Neuronal stem cell (in vitro differentiated cells): ENCODE data around the gene GOLGB1.

ENCODE experiments used
- DNase-seq: peaks from one replicate; pipeline ENCODE4 v3.0.0-alpha.2; 2013; ENCODE audit warnings: low spot score
- H2AFZ ChIP-seq: one replicate; pipeline ENCODE4 v1.6.1; 2013; ENCODE audit warnings: mild to moderate bottlenecking, low read length, inconsistent platforms
- H2AK5ac ChIP-seq: 2 replicates; pipeline ENCODE4 v1.6.1; 2013; ENCODE audit warnings: low read depth, mild to moderate bottlenecking, inconsistent platforms, low read length, moderate library complexity, mixed read lengths
- H2BK120ac ChIP-seq: 2 replicates; pipeline ENCODE4 v1.6.1; 2013; ENCODE audit warnings: low read depth, mild to moderate bottlenecking, inconsistent platforms, low read length, moderate library complexity, mixed read lengths
- H2BK12ac ChIP-seq: one replicate; pipeline ENCODE4 v1.6.1; 2013; ENCODE audit warnings: low read length, inconsistent platforms
- H2BK15ac ChIP-seq: 2 replicates; pipeline ENCODE4 v1.6.1; 2013; ENCODE audit warnings: mild to moderate bottlenecking, low read length, inconsistent platforms, mixed read lengths
- H2BK5ac ChIP-seq: one replicate; pipeline ENCODE4 v1.6.1; 2013; ENCODE audit warnings: inconsistent platforms, mild to moderate bottlenecking, low read length, moderate library complexity
- H3K14ac ChIP-seq: one replicate; pipeline ENCODE4 v1.6.1; 2013; ENCODE audit warnings: low read length, inconsistent platforms
- H3K18ac ChIP-seq: 2 replicates; pipeline ENCODE4 v1.6.1; 2013; ENCODE audit warnings: low read length, inconsistent platforms
- H3K23ac ChIP-seq: 2 replicates; pipeline ENCODE4 v1.6.1; 2013; ENCODE audit warnings: low read depth, mild to moderate bottlenecking, mixed read lengths, low read length, inconsistent platforms; ENCODE audit not compliant: poor library complexity
- H3K27ac ChIP-seq: replicated peaks from 3 replicates; pipeline ENCODE4 v1.5.1; 2013; ENCODE audit warnings: low read length, inconsistent platforms
- H3K27me3 ChIP-seq, 3 experiments: 2 replicates each; pipeline ENCODE4 v1.6.1; 2013; ENCODE audit warnings: low read length in 3 of 3, mild to moderate bottlenecking in 2 of 3, inconsistent platforms in 1 of 3, low read depth in 1 of 3, mixed read lengths in 1 of 3, moderate library complexity in 1 of 3; ENCODE audit not compliant: control insufficient read depth in 3 of 3, insufficient read depth in 3 of 3
- H3K36me3 ChIP-seq, 2 donors: replicated peaks in 1 of 2; 2 replicates each; pipeline ENCODE4 v1.6.1; 2013; ENCODE audit warnings: low read length in 2 of 2; ENCODE audit not compliant: control insufficient read depth in 2 of 2, insufficient read depth in 2 of 2
- H3K4ac ChIP-seq: 2 replicates; pipeline ENCODE4 v1.6.1; 2013; ENCODE audit warnings: inconsistent platforms, mild to moderate bottlenecking, low read length, moderate library complexity
- H3K4me1 ChIP-seq, 2 donors: 1 replicate in 1 of 2; 2 replicates in 1 of 2; pipeline ENCODE4 v1.6.1; 2013; ENCODE audit warnings: low read length in 2 of 2, low read depth in 1 of 2; ENCODE audit not compliant: control insufficient read depth in 2 of 2, insufficient read depth in 1 of 2
- H3K4me2 ChIP-seq: one replicate; pipeline ENCODE4 v1.6.1; 2013; ENCODE audit warnings: mild to moderate bottlenecking, low read length, inconsistent platforms; ENCODE audit not compliant: insufficient read depth, poor library complexity, severe bottlenecking
- H3K4me3 ChIP-seq, 2 donors: 2 replicates each; pipeline ENCODE4 v1.5.1; 2013; ENCODE audit warnings: low read length in 2 of 2, mild to moderate bottlenecking in 2 of 2, inconsistent platforms in 1 of 2, moderate library complexity in 1 of 2
- H3K79me1 ChIP-seq: one replicate; pipeline ENCODE4 v1.6.1; 2013; ENCODE audit warnings: low read depth, mild to moderate bottlenecking, inconsistent platforms, low read length, moderate library complexity
- H3K9ac ChIP-seq: one replicate; pipeline ENCODE4 v1.6.1; 2013; ENCODE audit warnings: mild to moderate bottlenecking, low read depth, low read length, inconsistent platforms; ENCODE audit not compliant: poor library complexity
- H3K9me3 ChIP-seq, 2 donors: replicated peaks in 1 of 2; 2 replicates each; pipeline versions ENCODE3 to v1.6.1; 2013; ENCODE audit warnings: low read length in 2 of 2, mild to moderate bottlenecking in 2 of 2, inconsistent platforms in 1 of 2, low read depth in 1 of 2, mixed read lengths in 1 of 2, moderate library complexity in 1 of 2; ENCODE audit not compliant: control insufficient read depth in 2 of 2, insufficient read depth in 1 of 2
- H4K8ac ChIP-seq: one replicate; pipeline ENCODE4 v1.6.1; 2013; ENCODE audit warnings: low read depth, mild to moderate bottlenecking, inconsistent platforms, low read length, moderate library complexity
- H4K91ac ChIP-seq: one replicate; pipeline ENCODE4 v1.6.1; 2013; ENCODE audit warnings: low read length, low read depth, mild to moderate bottlenecking, inconsistent platforms; ENCODE audit not compliant: poor library complexity
- WGBS, 2 donors: extraction: QIAGEN DNeasy Blood & Tissue Kit; methylation state at CpG; one replicate each; pipeline ENCODE4 v1.1.7; 2013; ENCODE audit warnings: missing lambda C conversion rate in 2 of 2, mixed read lengths in 1 of 2; ENCODE audit not compliant: insufficient read length in 2 of 2, insufficient replicate concordance in 1 of 2; ENCODE audit errors: extremely low coverage in 2 of 2; 5-methylcytosine and 5-hydroxymethylcytosine counted together

The GOLGB1 gene

DNA sequence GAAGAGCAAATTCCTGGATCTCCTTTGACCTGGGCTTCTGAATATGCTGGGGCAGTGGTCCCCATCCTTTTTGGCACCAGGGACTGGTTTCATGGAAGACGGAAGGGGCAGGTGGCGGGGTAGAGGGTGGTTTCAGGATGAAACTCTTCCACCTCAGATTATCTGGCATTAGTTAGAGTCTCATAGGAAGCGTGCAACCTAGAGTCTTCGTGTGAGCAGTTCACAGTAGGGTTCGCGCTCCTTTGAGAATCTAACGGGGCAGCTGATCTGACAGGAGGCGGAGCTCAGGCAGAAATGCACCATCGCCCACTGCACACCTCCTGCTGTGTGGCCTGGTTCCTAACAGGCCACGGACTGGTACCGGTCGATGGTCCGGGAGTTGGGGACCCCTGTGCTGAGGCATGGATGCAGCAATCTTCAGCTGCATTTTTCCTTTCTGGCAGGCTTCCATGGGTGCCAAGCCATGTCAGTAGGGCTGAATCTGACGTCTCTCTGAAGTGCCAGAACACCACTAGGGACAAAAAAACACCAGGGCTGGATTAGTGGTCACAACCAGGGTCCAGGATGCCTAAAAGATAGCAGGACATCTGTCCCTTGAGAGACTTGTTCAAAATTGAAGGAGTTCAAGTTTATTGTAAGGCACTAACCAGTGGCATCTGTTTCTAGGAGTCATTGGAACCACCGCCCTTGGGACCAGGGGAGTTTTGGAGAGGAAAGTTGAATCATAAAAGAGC is 8.4 kb upstream of the GOLGB1 start:
- no peak overlapping the region for H4K91ac ChIP-seq
- no peak overlapping the region for H3K4me2 ChIP-seq
- no peak for DNase-seq
- no peak overlapping the region for H3K4ac ChIP-seq
- H3K9ac ChIP-seq = no peak overlapping the region
- no peak overlapping the region for H2BK120ac ChIP-seq
- no peaks in the 10 kb centered on the region for H3K27me3 ChIP-seq
- no peak overlapping the region for H2BK15ac ChIP-seq
- no peaks in the 10 kb centered on the region for H3K4me1 ChIP-seq
- H3K36me3 ChIP-seq = no peaks in the 10 kb centered on the region
- no peak overlapping the region for H3K18ac ChIP-seq
- no peaks in the 10 kb centered on the region for H3K9me3 ChIP-seq
- WGBS, 2 donors = no CpG with 5 or more reads among the region's 15 CpGs
- peak overlapping the region; percentile 5 for H3K23ac ChIP-seq
- no peak overlapping the region for H3K4me3 ChIP-seq
- no peak overlapping the region for H2BK5ac ChIP-seq
- H2AK5ac ChIP-seq = no peak overlapping the region
- no peaks in the 10 kb centered on the region for H3K79me1 ChIP-seq
- H2BK12ac ChIP-seq = no peak overlapping the region
- no peak overlapping the region for H3K14ac ChIP-seq
- H4K8ac ChIP-seq = no peak overlapping the region
- no peak overlapping the region for H3K27ac ChIP-seq
- peak overlapping the region; percentile 40 for H2AFZ ChIP-seq

DNA sequence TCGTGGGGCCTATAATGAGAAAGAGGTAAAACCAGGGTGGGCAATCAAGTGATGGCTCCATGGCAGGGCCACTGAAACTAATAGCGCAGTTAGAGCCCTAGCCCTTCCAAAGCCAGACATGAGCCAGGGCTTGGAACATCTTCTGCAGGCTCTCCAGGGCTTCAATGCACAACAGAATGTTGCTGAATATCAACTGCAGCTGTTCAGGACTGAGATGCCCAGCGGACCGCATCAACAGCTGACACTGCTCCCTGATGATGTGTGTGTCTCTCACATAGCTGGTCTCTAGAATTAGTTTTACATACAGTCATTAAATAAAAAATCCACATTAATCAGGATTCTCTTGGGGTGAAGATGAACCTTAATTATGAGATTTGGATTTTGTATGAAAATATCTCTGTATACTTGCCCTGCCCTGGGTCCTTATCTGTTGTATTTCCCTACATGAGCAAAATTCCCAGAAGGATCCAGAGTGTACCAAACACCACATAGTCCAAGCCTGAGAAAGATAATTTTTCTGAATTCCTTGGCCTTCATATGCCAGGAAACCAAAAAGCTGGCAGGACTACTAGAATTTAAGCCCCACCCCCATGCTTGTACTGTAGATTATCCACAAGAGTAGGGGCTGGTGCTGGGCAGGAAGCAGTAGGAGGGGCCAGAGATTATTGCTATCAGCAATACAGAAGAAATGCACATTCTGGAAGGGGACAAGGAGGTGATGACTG is 7.7 kb upstream of the GOLGB1 start:
- Histone ChIP-seq H2BK120ac (no peak overlapping the region), H3K36me3 (no peaks in the 10 kb centered on the region), H3K9me3 (no peaks in the 10 kb centered on the region), H3K4me1 (no peaks in the 10 kb centered on the region), H3K23ac (no peak overlapping the region), H4K91ac (no peak overlapping the region), H3K79me1 (no peaks in the 10 kb centered on the region), H3K27ac (no peak overlapping the region), H3K27me3 (no peaks in the 10 kb centered on the region), H2AFZ (peak overlapping the region; percentile 40), H4K8ac (no peak overlapping the region), H3K4ac (no peak overlapping the region), H3K4me3 (no peak overlapping the region), H3K18ac (no peak overlapping the region), H3K14ac (no peak overlapping the region), H3K9ac (no peak overlapping the region), H3K4me2 (no peak overlapping the region), H2AK5ac (no peak overlapping the region), H2BK5ac (no peak overlapping the region), H2BK12ac (no peak overlapping the region), H2BK15ac (no peak overlapping the region)
- WGBS, 2 donors = no CpG with 5 or more reads among the region's 4 CpGs
- no peak for DNase-seq

- Histone ChIP-seq H3K9me3 (no peaks in the 10 kb centered on the region), H2BK12ac (no peak overlapping the region), H2BK15ac (no peak overlapping the region), H3K4me1 (peaks cover 4 to 11% of the 10 kb centered on the region in 2 donors), H3K27ac (no peak overlapping the region), H3K79me1 (peaks cover 4% of the 10 kb centered on the region), H3K4me3 (no peak overlapping the region), H4K8ac (no peak overlapping the region), H3K14ac (no peak overlapping the region), H3K9ac (no peak overlapping the region), H2BK5ac (no peak overlapping the region), H3K4me2 (no peak overlapping the region), H3K23ac (no peak overlapping the region), H2AFZ (no peak overlapping the region), H3K18ac (no peak overlapping the region), H3K27me3 (no peaks in the 10 kb centered on the region), H2BK120ac (no peak overlapping the region), H4K91ac (no peak overlapping the region), H3K36me3 (no peaks in the 10 kb centered on the region), H3K4ac (no peak overlapping the region), H2AK5ac (no peak overlapping the region)
- DNase-seq = no peak
- WGBS, 2 donors = 88 to 100% methylated on average over 1 of the region's 1 CpG
Measured at GRCh38 chr3:121752772-121753171, 3.2 kb upstream of the GOLGB1 start.

DNA sequence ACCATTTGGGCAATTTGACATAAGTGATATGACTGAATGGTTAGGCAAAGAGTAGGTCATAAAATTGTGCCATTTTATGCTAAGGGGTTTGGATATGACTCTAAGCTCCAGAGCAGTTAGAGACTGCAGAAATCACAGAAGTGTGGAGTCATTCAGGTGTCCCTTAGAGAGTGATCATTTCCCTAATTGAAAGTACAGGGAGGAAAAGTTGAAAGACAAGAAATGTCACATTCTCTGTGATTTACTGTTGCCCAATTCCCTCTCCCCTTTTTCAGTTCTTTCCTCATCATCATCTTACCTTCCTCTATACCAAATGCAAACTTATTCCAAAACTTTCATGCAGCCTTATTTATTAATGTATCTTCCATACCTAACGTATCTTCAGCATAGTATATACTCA is 2.7 kb upstream of the GOLGB1 start:
- H2BK5ac ChIP-seq = no peak overlapping the region
- H2BK12ac ChIP-seq = no peak overlapping the region

More for the DNA sequence above, 2.7 kb upstream of the GOLGB1 start:
- H2AFZ ChIP-seq = no peak overlapping the region
- H3K4me3 ChIP-seq = no peak overlapping the region
- H3K27me3 ChIP-seq = no peaks in the 10 kb centered on the region
- no peak for DNase-seq
- H3K9ac ChIP-seq = no peak overlapping the region
- H4K8ac ChIP-seq = no peak overlapping the region
- peaks cover 4 to 11% of the 10 kb centered on the region in 2 donors for H3K4me1 ChIP-seq
- H3K4ac ChIP-seq = no peak overlapping the region
- H3K36me3 ChIP-seq = no peaks in the 10 kb centered on the region
- no peak overlapping the region for H3K14ac ChIP-seq
- no CpG with 5 or more reads among the region's 1 CpG for WGBS, 2 donors
- H3K4me2 ChIP-seq = no peak overlapping the region
- no peak overlapping the region for H3K23ac ChIP-seq
- H3K18ac ChIP-seq = no peak overlapping the region
- no peak overlapping the region for H2AK5ac ChIP-seq
- no peak overlapping the region for H4K91ac ChIP-seq
- H3K9me3 ChIP-seq = no peaks in the 10 kb centered on the region
- peaks cover 4% of the 10 kb centered on the region for H3K79me1 ChIP-seq
- H2BK15ac ChIP-seq = no peak overlapping the region
- H2BK120ac ChIP-seq = no peak overlapping the region
- H3K27ac ChIP-seq = no peak overlapping the region
